HepG2 (cell line): ENCODE results near the gene PHLDB1. TPM values are rescaled to one million over a fixed set of nuclear protein-coding genes. Genes with fewer than 3 reads are reported as not detected.

ENCODE experiments used
- CBX5 ChIP-seq: sonication (generic); formaldehyde crosslinking; IDR thresholded peaks from 2 replicates; pipeline ENCODE4 v1.4.0; 2020; ENCODE audit warnings: missing genetic modification reagents, borderline replicate concordance
- CEBPZ ChIP-seq: IDR thresholded peaks from 2 replicates; pipeline ENCODE4 v1.6.1; 2012; ENCODE audit warnings: low read length, improper control_type of control experiment
- CHD4 ChIP-seq: fragments of 200-600 bp; sonication (generic); IDR thresholded peaks from 2 replicates; pipeline ENCODE4 v1.7.0; 2017; ENCODE audit warnings: mild to moderate bottlenecking, low read length, borderline replicate concordance
- E2F2 ChIP-seq: sonication (generic); formaldehyde crosslinking; IDR thresholded peaks from 2 replicates; pipeline ENCODE4 v1.4.0; 2020; ENCODE audit warnings: missing genetic modification reagents, borderline replicate concordance
- FOXP4 ChIP-seq: sonication (generic); formaldehyde crosslinking; IDR thresholded peaks from 2 replicates; pipeline ENCODE4 v1.4.0; 2020; ENCODE audit warnings: missing genetic modification reagents
- GMEB1 ChIP-seq: sonication (generic); formaldehyde crosslinking; IDR thresholded peaks from 2 replicates; pipeline ENCODE4 v1.5.1; 2020; ENCODE audit warnings: missing genetic modification reagents, mild to moderate bottlenecking, borderline replicate concordance
- MED13 ChIP-seq: sonication (generic); formaldehyde crosslinking; IDR thresholded peaks from 2 replicates; pipeline ENCODE4 v1.5.0; 2020; ENCODE audit warnings: missing genetic modification reagents
- PHF8 ChIP-seq: sonication (generic); formaldehyde crosslinking; IDR thresholded peaks from 2 replicates; pipeline ENCODE4 v1.5.0; 2020; ENCODE audit warnings: missing genetic modification reagents
- RXRB ChIP-seq: IDR thresholded peaks from 2 replicates; pipeline ENCODE4 v1.6.1; 2016; ENCODE audit warnings: borderline replicate concordance, missing genetic modification reagents, missing compliant biosample characterization
- SNRNP70 ChIP-seq: fragments of 200-400 bp; formaldehyde crosslinking; IDR thresholded peaks from 2 replicates; pipeline ENCODE4 v1.6.1; 2017; ENCODE audit warnings: mild to moderate bottlenecking, low read depth, low read length, moderate library complexity
- TBX2 ChIP-seq: sonication (generic); formaldehyde crosslinking; IDR thresholded peaks from 2 replicates; pipeline ENCODE4 v1.5.0; 2020; ENCODE audit warnings: missing genetic modification reagents, mild to moderate bottlenecking, borderline replicate concordance
- TEAD2 ChIP-seq: sonication (generic); formaldehyde crosslinking; IDR thresholded peaks from 2 replicates; pipeline ENCODE4 v1.9.0; 2021; ENCODE audit warnings: missing genetic modification reagents
- THAP9 ChIP-seq: sonication (generic); formaldehyde crosslinking; IDR thresholded peaks from 2 replicates; pipeline ENCODE4; 2020; ENCODE audit warnings: missing genetic modification reagents, mild to moderate bottlenecking, borderline replicate concordance
- ZBTB42 ChIP-seq: sonication (generic); formaldehyde crosslinking; IDR thresholded peaks from 2 replicates; pipeline ENCODE4 v1.5.0; 2020; ENCODE audit warnings: mild to moderate bottlenecking, missing genetic modification reagents
- ZNF253 ChIP-seq: sonication (generic); formaldehyde crosslinking; IDR thresholded peaks from 2 replicates; pipeline ENCODE4 v1.8.0; 2022; ENCODE audit warnings: mild to moderate bottlenecking, missing genetic modification reagents, borderline replicate concordance
- ZNF652 ChIP-seq: IDR thresholded peaks from 2 replicates; pipeline ENCODE4 v1.6.1; 2016; ENCODE audit warnings: low read depth, borderline replicate concordance
- ZNF788 ChIP-seq: sonication (generic); formaldehyde crosslinking; IDR thresholded peaks from 2 replicates; pipeline ENCODE4 v1.5.0; 2020; ENCODE audit warnings: mild to moderate bottlenecking, missing genetic modification reagents, borderline replicate concordance
- polyA plus RNA-seq, 8 experiments: library from polyadenylated mRNA; depleted of rRNA in 3 of 8; stranded (reverse) in 7 of 8; unstranded in 1 of 8; fragments of >200 nt; fragmentation: Illumina TruSeq in 4 of 8; extraction: Trizol in 4 of 8; gene quantifications; 2 replicates each; pipeline versions ENCODE4 v1.2.1 to v1.2.3, GENCODE V29; 2011 to 2016; ENCODE audit warnings: low read depth in 4 of 8, missing spikeins in 1 of 8, mixed read lengths in 1 of 8; ENCODE audit not compliant: insufficient read depth in 1 of 8
- total RNA-seq, 5 experiments: library from RNA; depleted of rRNA; stranded (reverse); fragments of >200 nt; fragmentation: Illumina TruSeq; extraction: Trizol; gene quantifications; 2 replicates each; pipeline ENCODE4 v1.2.3, GENCODE V29; 2016; ENCODE audit warnings: low read depth in 1 of 5

PHLDB1 gene
- total and polyA plus RNA-seq, 2 of the 13 experiments (the other 11 are each of a cell fraction or from before 2014, with no cell fraction given): 13.8 to 14.2 TPM

GRCh38 chr11:118620529-118621070, 13.2 kb downstream of the PHLDB1 start (continued):
- TF ChIP-seq ZNF253: no peak; the same call in 1 of the 2 replicates
- no peak for TF ChIP-seq CHD4
- TF ChIP-seq CBX5 (CRISPR knock-in tag): no peak
- TF ChIP-seq RXRB (CRISPR knock-in tag): peak; percentile 40
- TF ChIP-seq E2F2: no peak
- no peak for TF ChIP-seq SNRNP70
- TF ChIP-seq PHF8 (CRISPR knock-in tag): peak; percentile 69
- peak; percentile 58; the same call in 1 of the 2 replicates for TF ChIP-seq ZNF788 (CRISPR knock-in tag)
- TF ChIP-seq ZBTB42: no peak; the same call in 1 of the 2 replicates
- TF ChIP-seq CEBPZ: no peak
- no peak for TF ChIP-seq TEAD2 (CRISPR knock-in tag)
- TF ChIP-seq TBX2 (CRISPR knock-in tag): peak; percentile 53; the same call in 1 of the 2 replicates
- 0 out of 2 replicates have a peak, but pooled peaks have one; percentile 37 for TF ChIP-seq MED13
- peak; percentile 37 for TF ChIP-seq FOXP4
- no peak for TF ChIP-seq ZNF652 (CRISPR knock-in tag)
- peak; percentile 67; the same call in 1 of the 2 replicates for TF ChIP-seq THAP9
- TF ChIP-seq GMEB1 (CRISPR knock-in tag): no peak; the same call in 1 of the 2 replicates
